SK-N-SH (cell line): ENCODE results near the gene CBFA2T3. TPM values are rescaled to one million over a fixed set of nuclear protein-coding genes. Genes with fewer than 3 reads are reported as not detected.

Source experiments
- CTCF ChIA-PET: fragments of 300-600, 350-600 bp; formaldehyde crosslinking; extraction: SDS; loops from one replicate; lab custom pipeline; 2021; lab: Yijun Ruan, JAX
- POLR2A ChIA-PET: fragments of 350-600 bp; sonication (Branson Sonifier 250); formaldehyde crosslinking; extraction: SDS; loops from one replicate; lab custom pipeline; 2020; ENCODE audit warnings: antibody characterized with exemption, inconsistent platforms; lab: Yijun Ruan, JAX
- DNase-seq: peaks from one replicate; pipeline ENCODE4 v3.0.0; 2012
- H2AFZ ChIP-seq: fragments of 200-600 bp; sonication (generic); 2 replicates; pipeline ENCODE4 v1.8.1; 2016; ENCODE audit warnings: antibody characterized with exemption, mild to moderate bottlenecking, low read depth
- H3F3A ChIP-seq: fragments of 200-600 bp; sonication (generic); replicated peaks from 2 replicates; pipeline ENCODE3; 2016; ENCODE audit warnings: antibody characterized with exemption, mild to moderate bottlenecking; ENCODE audit not compliant: insufficient read depth
- H3K27ac ChIP-seq, 2 experiments: fragments of 200-500 bp in 1 of 2; fragments of 200-600 bp in 1 of 2; sonication (Bioruptor generic) in 1 of 2; sonication (generic), shearing (Covaris generic) in 1 of 2; 2 replicates each; pipeline versions ENCODE4 v1.5.1 to v1.6.1; 2014 to 2016; ENCODE audit warnings: low read depth in 2 of 2, inconsistent platforms in 1 of 2, low read length in 1 of 2, mild to moderate bottlenecking in 1 of 2, mixed read lengths in 1 of 2
- H3K27me3 ChIP-seq: fragments of 200-600 bp; sonication (generic), shearing (Covaris generic); 2 replicates; pipeline ENCODE4 v1.6.1; 2016; ENCODE audit warnings: mixed run types; ENCODE audit not compliant: insufficient read depth
- H3K36me3 ChIP-seq, 2 experiments: fragments of 200-500 bp in 1 of 2; fragments of 200-600 bp in 1 of 2; sonication (Bioruptor generic) in 1 of 2; sonication (generic) in 1 of 2; replicated peaks in 1 of 2; 2 replicates each; pipeline versions ENCODE3 to v1.5.1; 2014 to 2016; ENCODE audit warnings: low read length in 1 of 2, mild to moderate bottlenecking in 1 of 2; ENCODE audit not compliant: insufficient read depth in 2 of 2, control insufficient read depth in 1 of 2
- H3K4me1 ChIP-seq, 2 experiments: fragments of 200-500 bp in 1 of 2; fragments of 200-600 bp in 1 of 2; sonication (Bioruptor generic) in 1 of 2; sonication (generic), shearing (Covaris generic) in 1 of 2; 2 replicates each; pipeline versions ENCODE4 v1.5.1 to v1.6.1; 2014 to 2016; ENCODE audit warnings: low read depth in 1 of 2, low read length in 1 of 2, mixed run types in 1 of 2; ENCODE audit not compliant: insufficient read depth in 2 of 2, control insufficient read depth in 1 of 2
- H3K4me2 ChIP-seq: fragments of 200-600 bp; sonication (generic), shearing (Covaris generic); 2 replicates; pipeline ENCODE4 v1.6.1; 2017; ENCODE audit warnings: mixed run types
- H3K4me3 ChIP-seq, 2 experiments: fragments of 200-500 bp in 1 of 2; fragments of 200-600 bp in 1 of 2; sonication (Bioruptor generic) in 1 of 2; sonication (generic), shearing (Covaris generic) in 1 of 2; 2 replicates each; pipeline versions ENCODE4 v1.5.1 to v1.8.1; 2014 to 2016; ENCODE audit warnings: low read depth in 2 of 2, inconsistent platforms in 1 of 2, low read length in 1 of 2, mild to moderate bottlenecking in 1 of 2, mixed read lengths in 1 of 2, moderate library complexity in 1 of 2
- H3K79me2 ChIP-seq: fragments of 200-600 bp; sonication (generic); 2 replicates; pipeline ENCODE4 v1.8.1; 2017; ENCODE audit warnings: mild to moderate bottlenecking; ENCODE audit not compliant: insufficient read depth
- H3K9ac ChIP-seq: fragments of 200-600 bp; sonication (generic); 2 replicates; pipeline ENCODE4 v1.6.1; 2017; ENCODE audit warnings: mixed run types
- H3K9me2 ChIP-seq: fragments of 200-600 bp; sonication (generic); 2 replicates; pipeline ENCODE4 v1.6.1; 2017; ENCODE audit warnings: mixed run types
- H3K9me3 ChIP-seq: fragments of 200-600 bp; sonication (generic); 2 replicates; pipeline ENCODE4 v1.6.1; 2017; ENCODE audit warnings: mixed run types, mild to moderate bottlenecking, moderate library complexity
- H4K20me1 ChIP-seq: fragments of 200-600 bp; sonication (generic); 2 replicates; pipeline ENCODE4 v1.6.1; 2017; ENCODE audit warnings: mild to moderate bottlenecking, mixed run types; ENCODE audit not compliant: insufficient read depth
- CHD2 ChIP-seq: fragments of 150-350 bp; IDR thresholded peaks from 2 replicates; pipeline ENCODE4 v1.6.1; 2018; ENCODE audit warnings: low read length; ENCODE audit not compliant: partially characterized antibody
- FOXJ3 ChIP-seq: sonication (generic); formaldehyde crosslinking; IDR thresholded peaks from 2 replicates; pipeline ENCODE4 v1.5.1; 2020; ENCODE audit warnings: mild to moderate bottlenecking, missing genetic modification reagents
- FOXM1 ChIP-seq: IDR thresholded peaks from 2 replicates; pipeline ENCODE4 v1.4.0; 2012; ENCODE audit warnings: low read depth, mild to moderate bottlenecking
- GABPA ChIP-seq: IDR thresholded peaks from 2 replicates; pipeline ENCODE4 v1.4.0; 2012; ENCODE audit warnings: low read depth, mild to moderate bottlenecking
- GATA2 ChIP-seq: sonication (generic); formaldehyde crosslinking; IDR thresholded peaks from 2 replicates; pipeline ENCODE4 v1.5.0; 2020; ENCODE audit warnings: mild to moderate bottlenecking, missing genetic modification reagents
- IRF3 ChIP-seq: fragments of 150-350 bp; IDR thresholded peaks from 2 replicates; pipeline ENCODE4 v1.6.1; 2016; ENCODE audit warnings: mild to moderate bottlenecking, low read depth, low read length
- MXI1 ChIP-seq: IDR thresholded peaks from 2 replicates; pipeline ENCODE4 v1.6.1; 2012; ENCODE audit warnings: mild to moderate bottlenecking, low read depth, low read length, improper control_type of control experiment
- NFIC ChIP-seq: IDR thresholded peaks from 2 replicates; pipeline ENCODE4 v1.4.0; 2012; ENCODE audit warnings: borderline replicate concordance
- POLR2AphosphoS5 ChIP-seq: IDR thresholded peaks from 2 replicates; pipeline ENCODE4 v1.6.1; 2012; ENCODE audit warnings: low read depth, low read length
- RXRA ChIP-seq: IDR thresholded peaks from 2 replicates; pipeline ENCODE4 v1.4.0; 2012; ENCODE audit warnings: low read depth, mild to moderate bottlenecking, borderline replicate concordance
- TEAD4 ChIP-seq: IDR thresholded peaks from 2 replicates; pipeline ENCODE4 v1.4.0; 2012; ENCODE audit warnings: mild to moderate bottlenecking, borderline replicate concordance; ENCODE audit not compliant: insufficient read depth
- USF2 ChIP-seq: fragments of 150-350 bp; IDR thresholded peaks from 2 replicates; pipeline ENCODE4 v1.6.1; 2017; ENCODE audit warnings: antibody characterized with exemption, low read length, low read depth, borderline replicate concordance
- YY1 ChIP-seq: IDR thresholded peaks from 2 replicates; pipeline ENCODE4 v1.4.0; 2012; ENCODE audit warnings: low read depth, mild to moderate bottlenecking
- WGBS: methylation state at CpG from one replicate; pipeline ENCODE4 v1.1.6; 2017; ENCODE audit warnings: low lambda C conversion rate; 5-methylcytosine and 5-hydroxymethylcytosine counted together
- polyA plus RNA-seq, 3 experiments: library from polyadenylated mRNA; depleted of rRNA; stranded (reverse); fragments of >200 nt; gene quantifications; 2 replicates each; pipeline ENCODE4 v1.2.3, GENCODE V29; 2012
- TF ChIP-seq, protein P1 (sequence below): IDR thresholded peaks from 2 replicates; pipeline ENCODE4 v1.4.0; 2012; ENCODE audit warnings: low read depth, borderline replicate concordance
- TF ChIP-seq, protein P2 (sequence below): IDR thresholded peaks from 2 replicates; pipeline ENCODE4 v1.6.1; 2012; ENCODE audit warnings: mild to moderate bottlenecking, low read depth, low read length, moderate library complexity

CBFA2T3 gene
- polyA plus RNA-seq, 1 of the 3 experiments (the other 2 are of a cell fraction), result not detected

DNA sequence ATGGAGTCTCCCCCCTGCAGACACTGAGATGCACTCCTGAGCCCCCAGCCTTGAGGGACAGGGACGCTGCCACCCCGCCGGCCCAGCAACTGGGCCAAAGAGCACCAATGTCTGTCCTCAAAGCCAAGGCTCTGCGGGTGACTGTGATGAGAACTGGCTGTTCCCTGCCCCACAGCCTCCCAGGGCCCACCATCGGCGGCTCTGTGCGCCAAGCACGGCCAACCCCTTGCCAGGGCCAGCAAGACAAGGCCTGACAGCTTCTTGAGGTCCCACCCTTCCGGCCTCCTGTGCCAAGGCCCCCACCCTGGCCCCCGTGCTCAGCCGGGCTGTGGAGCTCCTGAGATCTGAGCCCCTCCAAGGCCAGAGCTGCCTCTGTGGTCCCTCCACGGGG lies 76.3 kb downstream of the CBFA2T3 start:
- Histone ChIP-seq H3K36me3 (no peaks in the 10 kb centered on the region), H3K4me3 (no peak overlapping the region), H3K27ac (no peak overlapping the region), H3K4me1 (no peaks in the 10 kb centered on the region; a peak in 1 of 4 replicates), H3K9me2 (no peaks in the 10 kb centered on the region), H3K4me2 (no peak overlapping the region), H2AFZ (no peak overlapping the region), H4K20me1 (no peaks in the 10 kb centered on the region), H3K79me2 (no peaks in the 10 kb centered on the region), H3K27me3 (peaks cover 67% of the 10 kb centered on the region), H3K9ac (no peak overlapping the region), H3F3A (no peaks in the 10 kb centered on the region), H3K9me3 (no peaks in the 10 kb centered on the region)
- DNase-seq, result no peak
- POLR2A ChIA-PET, result no interaction called here
- no peak for TF ChIP-seq GABPA
- no peak for TF ChIP-seq GATA2 (CRISPR knock-in tag)
- no peak for TF ChIP-seq FOXJ3 (CRISPR knock-in tag)
- no peak for TF ChIP-seq YY1
- TF ChIP-seq TEAD4, result no peak
- TF ChIP-seq CHD2, result no peak
- TF ChIP-seq FOXM1, result no peak
- TF ChIP-seq, protein P1, sequence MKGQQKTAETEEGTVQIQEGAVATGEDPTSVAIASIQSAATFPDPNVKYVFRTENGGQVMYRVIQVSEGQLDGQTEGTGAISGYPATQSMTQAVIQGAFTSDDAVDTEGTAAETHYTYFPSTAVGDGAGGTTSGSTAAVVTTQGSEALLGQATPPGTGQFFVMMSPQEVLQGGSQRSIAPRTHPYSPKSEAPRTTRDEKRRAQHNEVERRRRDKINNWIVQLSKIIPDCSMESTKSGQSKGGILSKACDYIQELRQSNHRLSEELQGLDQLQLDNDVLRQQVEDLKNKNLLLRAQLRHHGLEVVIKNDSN, result no peak
- TF ChIP-seq IRF3, result no peak
- TF ChIP-seq POLR2AphosphoS5, result no peak
- CTCF ChIA-PET, result interaction anchor here (0.6 to 1.2 kb wide), 4 partner anchors 22 to 266 kb away, joined by 3 to 4 read pairs (median 3); no protein-coding TSS in a partner anchor
- no CpG with 5 or more reads among the region's 12 CpGs for WGBS

- Histone ChIP-seq H3F3A (no peaks in the 10 kb centered on the region), H3K9me3 (no peaks in the 10 kb centered on the region), H2AFZ (no peak overlapping the region), H3K9ac (no peak overlapping the region), H3K4me1 (no peaks in the 10 kb centered on the region; a peak in 1 of 4 replicates), H3K27me3 (peaks cover 67% of the 10 kb centered on the region), H3K27ac (no peak overlapping the region), H3K36me3 (no peaks in the 10 kb centered on the region), H3K9me2 (no peaks in the 10 kb centered on the region), H3K4me2 (no peak overlapping the region), H3K79me2 (no peaks in the 10 kb centered on the region), H4K20me1 (no peaks in the 10 kb centered on the region), H3K4me3 (no peak overlapping the region)
- TF ChIP-seq RXRA, result no peak
- TF ChIP-seq, protein P2, sequence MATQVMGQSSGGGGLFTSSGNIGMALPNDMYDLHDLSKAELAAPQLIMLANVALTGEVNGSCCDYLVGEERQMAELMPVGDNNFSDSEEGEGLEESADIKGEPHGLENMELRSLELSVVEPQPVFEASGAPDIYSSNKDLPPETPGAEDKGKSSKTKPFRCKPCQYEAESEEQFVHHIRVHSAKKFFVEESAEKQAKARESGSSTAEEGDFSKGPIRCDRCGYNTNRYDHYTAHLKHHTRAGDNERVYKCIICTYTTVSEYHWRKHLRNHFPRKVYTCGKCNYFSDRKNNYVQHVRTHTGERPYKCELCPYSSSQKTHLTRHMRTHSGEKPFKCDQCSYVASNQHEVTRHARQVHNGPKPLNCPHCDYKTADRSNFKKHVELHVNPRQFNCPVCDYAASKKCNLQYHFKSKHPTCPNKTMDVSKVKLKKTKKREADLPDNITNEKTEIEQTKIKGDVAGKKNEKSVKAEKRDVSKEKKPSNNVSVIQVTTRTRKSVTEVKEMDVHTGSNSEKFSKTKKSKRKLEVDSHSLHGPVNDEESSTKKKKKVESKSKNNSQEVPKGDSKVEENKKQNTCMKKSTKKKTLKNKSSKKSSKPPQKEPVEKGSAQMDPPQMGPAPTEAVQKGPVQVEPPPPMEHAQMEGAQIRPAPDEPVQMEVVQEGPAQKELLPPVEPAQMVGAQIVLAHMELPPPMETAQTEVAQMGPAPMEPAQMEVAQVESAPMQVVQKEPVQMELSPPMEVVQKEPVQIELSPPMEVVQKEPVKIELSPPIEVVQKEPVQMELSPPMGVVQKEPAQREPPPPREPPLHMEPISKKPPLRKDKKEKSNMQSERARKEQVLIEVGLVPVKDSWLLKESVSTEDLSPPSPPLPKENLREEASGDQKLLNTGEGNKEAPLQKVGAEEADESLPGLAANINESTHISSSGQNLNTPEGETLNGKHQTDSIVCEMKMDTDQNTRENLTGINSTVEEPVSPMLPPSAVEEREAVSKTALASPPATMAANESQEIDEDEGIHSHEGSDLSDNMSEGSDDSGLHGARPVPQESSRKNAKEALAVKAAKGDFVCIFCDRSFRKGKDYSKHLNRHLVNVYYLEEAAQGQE, result no peak
- no peak for TF ChIP-seq USF2
- no peak for TF ChIP-seq MXI1
- no peak for TF ChIP-seq NFIC
- no peak for TF ChIP-seq FOXM1
- TF ChIP-seq YY1, result no peak
- CTCF ChIA-PET, result interaction anchor here (1.0 to 1.2 kb wide), 3 partner anchors 22 to 165 kb away, joined by 3 to 4 read pairs (median 3); no protein-coding TSS in a partner anchor
- 42% methylated on average over 3 of the region's 41 CpGs for WGBS
- no peak for DNase-seq
- POLR2A ChIA-PET, result no interaction called here
These were observed 76.9 kb downstream of the CBFA2T3 start for GRCh38 chr16:88899901-88900661.
